Gastrocnemius medialis (tissue), 4 donors: ENCODE measurements around the gene KCNQ1.

Source experiments
- CTCF ChIP-seq, 5 experiments: fragments of 450-650 bp in 3 of 5; fragments of 200-600 bp in 2 of 5; sonication (generic) in 2 of 5; IDR thresholded peaks in 4 of 5; conservative IDR thresholded peaks in 1 of 5; 1 replicate in 4 of 5; 2 replicates in 1 of 5; pipeline ENCODE4 v1.5.1; 2016 to 2019; ENCODE audit warnings: antibody characterized with exemption in 5 of 5, mild to moderate bottlenecking in 3 of 5, moderate library complexity in 3 of 5
- POLR2A ChIP-seq, 2 donors: fragments of 450-650 bp; IDR thresholded peaks; one replicate each; pipeline ENCODE4 v1.6.1; 2017; ENCODE audit warnings: antibody characterized with exemption in 2 of 2, mild to moderate bottlenecking in 2 of 2, moderate library complexity in 2 of 2

GRCh38 chr11:2417856-2418692 is 26.7 kb upstream of the KCNQ1 start:
- TF ChIP-seq CTCF (IDR thresholded peaks at IDR 0.05 in 4 of 5, conservative IDR thresholded peaks at IDR 0.05 in 1 of 5) (no peak), POLR2A (IDR thresholded peaks at IDR 0.05) (no peak)
